Measurements from ENCODE around the gene CCDC142.

The CCDC142 gene

GRCh38 chr2:74458132-74458937 is 24.5 kb downstream of the CCDC142 start, which contains the start of gene WBP1:
TSS of gene WBP1 (plus strand) at chr2:74458438. CDS start at chr2:74458603, 165 bp downstream.
- no peak for TF ChIP-seq ZNF274 (IDR thresholded peaks at IDR 0.05; ENCODE audit: low read depth, low read length)
- H3K4me3 ChIP-seq (ENCODE audit: low read length): peak within 1 kb of the TSS; percentile 81

DNA sequence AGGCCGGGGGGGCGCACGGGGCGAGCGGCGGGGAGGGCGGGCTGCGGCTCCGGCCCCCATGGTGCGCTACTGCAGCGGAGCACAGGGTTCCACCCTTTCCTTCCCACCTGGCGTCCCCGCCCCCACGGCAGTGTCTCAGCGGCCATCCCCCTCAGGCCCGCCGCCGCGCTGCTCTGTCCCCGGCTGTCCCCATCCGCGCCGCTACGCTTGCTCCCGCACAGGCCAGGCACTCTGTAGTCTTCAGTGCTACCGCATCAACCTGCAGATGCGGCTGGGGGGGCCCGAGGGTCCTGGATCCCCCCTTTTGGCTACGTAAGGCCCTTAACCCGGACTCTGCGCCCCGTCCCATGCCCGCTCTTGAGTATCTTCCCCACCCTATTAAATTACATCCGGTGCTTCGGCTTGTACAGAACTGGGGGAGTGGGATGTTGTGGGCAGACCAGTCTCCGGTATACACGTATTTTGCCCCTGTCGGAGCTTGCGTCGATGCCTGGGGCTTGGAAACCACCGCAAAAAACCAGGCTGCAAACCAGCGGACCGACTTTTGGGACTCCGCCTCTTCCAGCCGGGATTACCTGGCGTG is 25.2 kb downstream of the CCDC142 start:
- H3K4me3 ChIP-seq (ENCODE audit: low read length): peak overlapping the region; percentile 51; the same call in 1 of the 2 replicates
- no peak for TF ChIP-seq ZNF274 (IDR thresholded peaks at IDR 0.05; ENCODE audit: low read depth, low read length)

DNA sequence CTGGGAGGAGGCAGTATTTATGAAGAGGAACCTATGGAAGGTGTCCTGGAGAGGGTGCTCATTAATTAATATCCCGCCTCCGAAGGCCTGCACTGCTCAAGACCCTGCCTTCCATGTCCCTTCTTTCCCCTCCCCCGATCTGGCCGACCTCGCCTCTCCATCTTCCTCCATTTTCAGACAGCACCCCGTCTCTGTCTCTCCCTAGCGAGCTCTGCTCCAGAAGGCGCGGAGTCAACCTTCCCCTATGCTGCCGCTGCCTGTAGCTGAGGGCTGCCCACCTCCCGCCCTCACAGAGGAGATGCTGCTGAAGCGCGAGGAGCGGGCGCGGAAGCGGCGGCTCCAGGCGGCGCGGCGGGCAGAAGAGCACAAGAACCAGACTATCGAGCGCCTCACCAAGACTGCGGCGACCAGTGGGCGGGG is 25.7 kb downstream of the CCDC142 start:
- TF ChIP-seq ZNF274 (IDR thresholded peaks at IDR 0.05; ENCODE audit: low read depth, low read length): no peak
- peak overlapping the region; percentile 80 for H3K4me3 ChIP-seq (ENCODE audit: low read length)

DNA sequence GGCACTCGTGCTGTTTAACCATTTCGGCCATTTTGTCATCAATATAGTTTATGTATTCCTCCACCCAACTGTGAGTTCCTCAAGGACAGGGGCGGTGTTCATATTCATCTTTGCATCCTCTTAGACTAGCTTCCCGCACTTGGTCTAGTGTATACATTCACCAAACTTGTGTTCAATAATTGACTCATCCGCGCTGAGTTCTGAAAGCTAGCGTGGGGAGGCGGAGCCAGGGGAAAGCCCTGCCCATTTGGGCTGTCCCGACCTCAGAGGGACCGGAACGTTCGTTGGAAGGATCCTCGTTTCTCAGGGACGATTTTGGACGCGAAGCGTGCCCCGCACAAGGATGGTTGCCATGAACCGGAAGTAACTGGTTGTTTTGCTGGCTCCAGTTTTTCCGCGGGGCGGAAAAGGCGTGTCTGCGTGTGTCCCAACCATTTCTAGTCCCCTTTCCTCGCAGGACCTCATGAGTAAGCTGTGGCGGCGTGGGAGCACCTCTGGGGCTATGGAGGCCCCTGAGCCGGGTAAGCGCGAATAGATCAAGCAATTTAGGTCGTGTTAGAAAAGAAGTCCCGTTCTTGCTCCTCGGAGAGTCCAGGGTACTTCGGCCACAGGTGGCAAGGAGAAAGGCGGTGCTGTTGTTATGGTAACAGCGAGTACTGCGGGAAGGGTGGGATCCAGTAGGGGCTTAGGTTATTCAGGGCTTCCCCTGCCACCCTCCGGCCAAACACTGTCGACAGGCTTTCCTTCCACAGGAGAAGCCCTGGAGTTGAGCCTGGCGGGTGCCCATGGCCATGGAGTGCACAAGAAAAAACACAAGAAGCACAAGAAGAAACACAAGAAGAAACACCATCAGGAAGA is 27.9 kb downstream of the CCDC142 start, which contains the start of gene INO80B:
Gene INO80B (plus strand): TSS at position 434 of the 858 bp plus-strand sequence. CDS start 30 bp downstream, at position 464.
- no peak for TF ChIP-seq ZNF274 (IDR thresholded peaks at IDR 0.05; ENCODE audit: low read depth, low read length)
- H3K4me3 ChIP-seq (ENCODE audit: low read length): peak within 1 kb of the TSS; percentile 65

- no peak for TF ChIP-seq ZNF274 (IDR thresholded peaks at IDR 0.05; ENCODE audit: low read depth, low read length)
- no peak overlapping the region for H3K4me3 ChIP-seq (ENCODE audit: low read length)
Measured at GRCh38 chr2:74450570-74451190, 32.1 kb downstream of the CCDC142 start.

GRCh38 chr2:74448771-74449170 is 34.0 kb downstream of the CCDC142 start:
- no peak overlapping the region for H3K4me3 ChIP-seq (ENCODE audit: low read length)
- TF ChIP-seq ZNF274 (IDR thresholded peaks at IDR 0.05; ENCODE audit: low read depth, low read length): no peak

DNA sequence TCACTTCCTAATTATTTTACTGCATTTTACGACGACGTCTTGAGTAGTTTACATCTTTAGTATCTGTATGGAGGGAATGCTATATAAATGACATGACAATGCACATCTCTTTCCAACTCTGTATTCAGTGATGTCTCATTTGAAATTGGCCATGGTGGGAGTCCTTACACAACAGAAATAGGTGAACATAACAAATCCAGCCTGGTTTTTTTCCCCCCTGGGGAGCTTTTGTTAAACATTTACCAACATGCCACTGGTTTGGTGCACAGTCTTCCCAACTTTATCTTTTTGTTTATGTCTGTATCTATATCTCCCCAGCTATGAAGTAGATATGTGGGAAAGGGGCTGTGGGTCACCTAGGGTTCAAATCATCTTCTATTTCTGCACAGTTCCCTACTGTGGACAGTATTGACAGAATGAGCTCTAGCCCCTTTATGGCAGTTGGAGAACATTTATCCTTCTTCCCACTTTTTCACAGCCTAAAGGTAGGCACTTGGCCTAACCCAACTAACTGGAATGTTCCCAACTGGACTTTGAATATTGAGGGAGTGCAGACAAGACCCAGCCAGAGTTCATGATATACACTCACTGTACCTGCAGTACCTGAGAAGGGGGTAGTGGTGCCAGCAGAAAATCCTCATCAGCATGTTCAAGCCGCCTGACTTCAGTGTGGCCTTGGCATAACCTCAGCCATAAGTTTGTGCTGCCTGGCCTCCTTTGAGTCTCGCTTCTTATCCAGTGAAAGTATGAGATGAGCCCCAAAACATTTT is 35.4 kb downstream of the CCDC142 start:
- no peak overlapping the region for H3K4me3 ChIP-seq (ENCODE audit: low read length)
- no peak for TF ChIP-seq ZNF274 (IDR thresholded peaks at IDR 0.05; ENCODE audit: low read depth, low read length)

GRCh38 chr2:74444498-74445318 is 38.1 kb downstream of the CCDC142 start:
- H3K4me3 ChIP-seq (ENCODE audit: low read length): no peak overlapping the region
- no peak for TF ChIP-seq ZNF274 (IDR thresholded peaks at IDR 0.05; ENCODE audit: low read depth, low read length)

DNA sequence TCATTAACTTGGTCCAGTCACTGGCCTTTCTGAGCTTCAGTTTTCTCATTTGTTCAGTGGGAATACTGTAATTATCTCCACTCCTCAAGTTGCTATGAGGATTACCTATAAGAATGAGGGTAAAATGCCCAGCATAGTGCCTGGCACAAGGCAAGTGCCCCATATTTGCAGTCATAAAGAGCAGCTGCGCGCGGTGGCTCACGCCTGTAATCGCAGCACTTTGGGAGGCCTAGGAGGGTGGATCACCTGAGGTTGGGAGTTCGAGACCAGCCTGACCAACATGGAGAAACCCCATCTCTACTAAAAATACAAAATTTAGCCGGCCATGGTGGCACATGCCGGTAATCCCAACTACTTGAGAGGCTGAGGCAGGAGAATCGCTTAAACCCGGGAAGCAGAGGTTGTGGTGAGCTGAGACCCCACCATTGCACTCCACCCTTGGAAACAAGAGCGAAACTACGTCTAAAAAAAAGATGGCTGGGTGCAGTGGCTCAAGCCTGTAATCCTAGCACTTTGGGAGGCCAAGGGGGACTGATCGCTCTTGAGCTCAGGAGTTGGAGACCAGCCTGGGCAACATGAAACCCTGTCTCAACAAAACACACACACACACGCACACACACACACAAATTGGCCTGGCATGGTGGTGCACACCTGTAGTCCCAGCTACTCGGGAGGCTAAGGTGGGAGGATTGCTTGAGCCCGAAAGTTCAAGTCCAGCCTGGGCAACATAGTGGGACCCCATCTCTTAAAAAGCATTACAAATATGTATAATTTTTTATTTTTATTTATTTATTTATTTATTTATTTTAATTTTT is 40.1 kb downstream of the CCDC142 start:
- H3K4me3 ChIP-seq (ENCODE audit: low read length): peak overlapping the region; percentile 38; the same call in 1 of the 2 replicates

GRCh38 chr2:74441690-74442482 is 40.9 kb downstream of the CCDC142 start, which contains the start of gene RTKN:
TSS of gene RTKN (minus strand) at chr2:74441937. CDS start at chr2:74441816, 121 bp downstream.
- peak within 1 kb of the TSS; percentile 38; the same call in 1 of the 2 replicates for H3K4me3 ChIP-seq (ENCODE audit: low read length)
- TF ChIP-seq ZNF274 (IDR thresholded peaks at IDR 0.05; ENCODE audit: low read depth, low read length): no peak
